Ishikawa (cell line): ENCODE measurements around the gene KCNJ6.

Source experiments
- CREB1 ChIP-seq: IDR thresholded peaks from 2 replicates; pipeline ENCODE4 v1.6.1; 2012; ENCODE audit warnings: low read depth
- EGR1 ChIP-seq: IDR thresholded peaks from 2 replicates; pipeline ENCODE4 v1.6.1; 2012
- EP300 ChIP-seq: IDR thresholded peaks from 2 replicates; pipeline ENCODE4 v1.6.1; 2012; ENCODE audit warnings: borderline replicate concordance
- FOXM1 ChIP-seq: IDR thresholded peaks from 2 replicates; pipeline ENCODE4 v1.6.1; 2012; ENCODE audit warnings: low read depth, borderline replicate concordance
- MAX ChIP-seq: IDR thresholded peaks from 2 replicates; pipeline ENCODE4 v1.6.1; 2012
- NFIC ChIP-seq: IDR thresholded peaks from 2 replicates; pipeline ENCODE4 v1.6.1; 2012
- RAD21 ChIP-seq: IDR thresholded peaks from 2 replicates; pipeline ENCODE4 v1.6.1; 2012; ENCODE audit warnings: low read depth
- REST ChIP-seq: IDR thresholded peaks from 2 replicates; pipeline ENCODE4 v1.6.1; 2012; ENCODE audit warnings: low read depth, mild to moderate bottlenecking
- TAF1 ChIP-seq: IDR thresholded peaks from 2 replicates; pipeline ENCODE4 v1.6.1; 2012; ENCODE audit warnings: low read depth, mild to moderate bottlenecking
- TCF12 ChIP-seq: IDR thresholded peaks from 2 replicates; pipeline ENCODE4 v1.6.1; 2012; ENCODE audit warnings: low read depth
- USF1 ChIP-seq: IDR thresholded peaks from 2 replicates; pipeline ENCODE4 v1.6.1; 2012
- YY1 ChIP-seq: IDR thresholded peaks from 2 replicates; pipeline ENCODE4 v1.6.1; 2012; ENCODE audit warnings: low read depth
- ZBTB7A ChIP-seq: IDR thresholded peaks from 2 replicates; pipeline ENCODE4 v1.6.1; 2012; ENCODE audit warnings: low read depth

GRCh38 chr21:37717534-37717933 lies 198.7 kb downstream of the KCNJ6 start:
- TF ChIP-seq REST (no peak), TCF12 (no peak), ZBTB7A (no peak), FOXM1 (no peak), CREB1 (no peak), NFIC (no peak), RAD21 (no peak), EP300 (no peak), TAF1 (no peak), YY1 (no peak), USF1 (no peak), EGR1 (no peak), MAX (no peak)
